ENCODE results near the gene PPP1R12A. TPM values are rescaled to one million over a fixed set of nuclear protein-coding genes. Genes with fewer than 3 reads are reported as not detected.

PPP1R12A gene
- total RNA-seq, 1 experiment from 2014 or later, result 69.9 TPM

DNA sequence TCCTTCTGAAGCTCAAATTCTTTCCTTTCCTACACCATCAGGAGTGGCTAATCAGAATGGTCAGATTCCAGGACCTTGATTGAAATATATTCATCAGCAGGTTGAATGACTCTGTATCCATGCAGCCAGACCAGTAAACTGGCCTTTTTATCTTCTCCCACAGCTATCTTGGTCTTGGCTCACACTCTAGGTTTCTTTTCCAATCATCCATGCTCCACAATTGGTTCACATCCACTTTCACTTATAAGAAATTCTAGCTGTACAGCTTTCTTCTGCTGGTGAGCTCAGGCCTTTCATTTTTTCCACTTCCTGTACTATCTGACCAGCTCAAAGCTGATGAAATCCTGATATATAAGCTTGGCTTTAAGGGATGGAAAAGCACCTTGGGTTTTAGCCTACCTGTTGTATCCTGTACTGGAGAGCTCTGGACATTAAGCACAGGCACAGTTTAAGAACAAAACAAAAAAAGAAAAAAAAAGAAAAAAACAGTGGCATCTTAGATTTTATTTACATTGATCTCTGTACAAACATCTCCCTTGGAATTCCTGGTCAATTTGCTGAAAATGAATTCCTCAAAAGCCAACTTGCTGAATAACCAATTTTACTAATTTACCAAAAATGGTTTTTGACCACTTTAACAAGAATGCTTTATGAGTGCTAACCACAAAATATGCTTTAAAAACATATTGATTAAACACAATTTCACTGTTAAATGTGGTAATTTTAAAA is 152.6 kb downstream of the PPP1R12A start:
- no TSS peak for BruUV-seq (replicated peaks)
- CTCF ChIA-PET, result no interaction called here
- Histone ChIP-seq H3K9me3 (ENCODE audit: insufficient read depth, low read depth) (no peaks in the 10 kb centered on the region), H3K4me2 (no peak overlapping the region), H3K4me1 (replicated peaks; ENCODE audit: insufficient read depth) (no peaks in the 10 kb centered on the region), H3K79me2 (ENCODE audit: low read depth) (no peaks in the 10 kb centered on the region), H4K20me1 (ENCODE audit: insufficient read depth) (no peaks in the 10 kb centered on the region), H3K9me2 (ENCODE audit: insufficient read depth) (no peaks in the 10 kb centered on the region), H2AFZ (no peak overlapping the region), H3F3A (ENCODE audit: insufficient read depth, low read depth) (no peaks in the 10 kb centered on the region), H3K27me3 (ENCODE audit: insufficient read depth, low read depth) (no peaks in the 10 kb centered on the region), H3K27ac (peak overlapping the region; percentile 40; the same call in 1 of the 2 replicates), H3K36me3 (ENCODE audit: low read depth) (peaks cover 35% of the 10 kb centered on the region), H3K4me3 (no peak overlapping the region)
- TF ChIP-seq EZH2 (IDR thresholded peaks at IDR 0.05; ENCODE audit: low read depth) (no peak), CTCF (conservative IDR thresholded peaks at IDR 0.05) (no peak)
- no peak for DNase-seq
- intact Hi-C loops (cut with micrococcal nuclease; ENCODE audit: unreplicated experiment), result no loop called here
- POLR2A ChIA-PET (ENCODE audit: unreplicated experiment), result interaction anchor here (0.7 kb wide), 1 partner anchor 154 kb away, joined by 3 read pairs; no protein-coding TSS in a partner anchor

- no peaks in the 10 kb centered on the region for H3K79me2 ChIP-seq (ENCODE audit: low read depth)
- H4K20me1 ChIP-seq (ENCODE audit: insufficient read depth), result no peaks in the 10 kb centered on the region
- DNase-seq, result no peak
- no peaks in the 10 kb centered on the region for H3K9me2 ChIP-seq (ENCODE audit: insufficient read depth)
- ChIA-PET POLR2A (ENCODE audit: unreplicated experiment) (interaction anchor here (0.6 kb wide), 2 partner anchors 158 to 482 kb away, joined by 4 to 7 read pairs; no protein-coding TSS in a partner anchor), CTCF (no interaction called here)
- H3K4me3 ChIP-seq, result no peak overlapping the region
- H2AFZ ChIP-seq, result no peak overlapping the region
- no peaks in the 10 kb centered on the region for H3K27me3 ChIP-seq (ENCODE audit: insufficient read depth, low read depth)
- H3K27ac ChIP-seq, result no peak overlapping the region
- H3K4me1 ChIP-seq (replicated peaks; ENCODE audit: insufficient read depth), result peaks cover 11% of the 10 kb centered on the region
- no TSS peak for BruUV-seq (replicated peaks)
- peaks cover 21% of the 10 kb centered on the region for H3K36me3 ChIP-seq (ENCODE audit: low read depth)
- no peak overlapping the region for H3K4me2 ChIP-seq
- no peaks in the 10 kb centered on the region; the same call in 1 of the 2 replicates for H3F3A ChIP-seq (ENCODE audit: insufficient read depth, low read depth)
- TF ChIP-seq CTCF (conservative IDR thresholded peaks at IDR 0.05) (no peak), EZH2 (IDR thresholded peaks at IDR 0.05; ENCODE audit: low read depth) (no peak)
- intact Hi-C loops (cut with micrococcal nuclease; ENCODE audit: unreplicated experiment), result no loop called here
- no peaks in the 10 kb centered on the region for H3K9me3 ChIP-seq (ENCODE audit: insufficient read depth, low read depth)
These were observed 156.0 kb downstream of the PPP1R12A start for GRCh38 chr12:79778802-79779448.

DNA sequence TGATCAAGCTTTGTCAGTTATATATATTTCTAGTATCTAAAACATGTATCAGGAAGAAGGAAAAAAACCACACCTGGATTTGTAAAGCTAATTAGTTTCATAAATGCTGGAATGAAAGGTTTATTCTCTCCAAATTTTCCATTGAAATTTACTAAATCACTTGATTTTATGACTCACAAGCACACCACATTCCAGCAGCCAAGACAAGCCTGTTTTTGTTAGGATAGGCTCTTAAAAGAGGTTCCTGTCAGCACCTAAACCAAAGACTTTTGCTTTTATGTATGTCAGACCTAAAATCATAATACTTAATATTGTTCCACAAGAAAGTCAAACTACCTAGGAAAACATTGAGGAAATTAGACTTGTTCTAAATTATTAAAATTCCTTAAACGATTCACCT is 158.8 kb downstream of the PPP1R12A start:
- POLR2A ChIA-PET (ENCODE audit: unreplicated experiment), result no interaction called here
- H3K4me2 ChIP-seq, result no peak overlapping the region
- CTCF ChIA-PET, result interaction anchor here (0.7 kb wide), 1 partner anchor 210 kb away, joined by 3 read pairs; no protein-coding TSS in a partner anchor
- no peaks in the 10 kb centered on the region for H4K20me1 ChIP-seq (ENCODE audit: insufficient read depth)
- intact Hi-C loops (cut with micrococcal nuclease; ENCODE audit: unreplicated experiment), result no loop called here
- H3F3A ChIP-seq (ENCODE audit: insufficient read depth, low read depth), result no peaks in the 10 kb centered on the region; the same call in 1 of the 2 replicates
- no peak overlapping the region for H2AFZ ChIP-seq
- H3K9me2 ChIP-seq (ENCODE audit: insufficient read depth), result no peaks in the 10 kb centered on the region
- peak overlapping the region; percentile 17; the same call in 1 of the 2 replicates for H3K27ac ChIP-seq
- TF ChIP-seq CTCF (conservative IDR thresholded peaks at IDR 0.05) (no peak), EZH2 (IDR thresholded peaks at IDR 0.05; ENCODE audit: low read depth) (no peak)
- peaks cover 11% of the 10 kb centered on the region for H3K4me1 ChIP-seq (replicated peaks; ENCODE audit: insufficient read depth)
- no peaks in the 10 kb centered on the region for H3K9me3 ChIP-seq (ENCODE audit: insufficient read depth, low read depth)
- no TSS peak for BruUV-seq (replicated peaks)
- peak in 1 of 2 experiments; percentile 40 for DNase-seq
- peaks cover 16% of the 10 kb centered on the region for H3K36me3 ChIP-seq (ENCODE audit: low read depth)
- H3K79me2 ChIP-seq (ENCODE audit: low read depth), result no peaks in the 10 kb centered on the region
- H3K27me3 ChIP-seq (ENCODE audit: insufficient read depth, low read depth), result no peaks in the 10 kb centered on the region
- no peak overlapping the region for H3K4me3 ChIP-seq

Data from PC-9 (cell line).